ENCODE measurements around the gene AJAP1. TPM values are rescaled to one million over a fixed set of nuclear protein-coding genes. Genes with fewer than 3 reads are reported as not detected.

AJAP1 gene
- total and polyA plus RNA-seq, 2 of the 8 experiments (the other 6 are each of a cell fraction or from before 2014, with no cell fraction given): 1.9 to 6.2 TPM

GRCh38 chr1:4661595-4661917 is 7.1 kb downstream of the AJAP1 start (continued):
- TF ChIP-seq, protein P1, sequence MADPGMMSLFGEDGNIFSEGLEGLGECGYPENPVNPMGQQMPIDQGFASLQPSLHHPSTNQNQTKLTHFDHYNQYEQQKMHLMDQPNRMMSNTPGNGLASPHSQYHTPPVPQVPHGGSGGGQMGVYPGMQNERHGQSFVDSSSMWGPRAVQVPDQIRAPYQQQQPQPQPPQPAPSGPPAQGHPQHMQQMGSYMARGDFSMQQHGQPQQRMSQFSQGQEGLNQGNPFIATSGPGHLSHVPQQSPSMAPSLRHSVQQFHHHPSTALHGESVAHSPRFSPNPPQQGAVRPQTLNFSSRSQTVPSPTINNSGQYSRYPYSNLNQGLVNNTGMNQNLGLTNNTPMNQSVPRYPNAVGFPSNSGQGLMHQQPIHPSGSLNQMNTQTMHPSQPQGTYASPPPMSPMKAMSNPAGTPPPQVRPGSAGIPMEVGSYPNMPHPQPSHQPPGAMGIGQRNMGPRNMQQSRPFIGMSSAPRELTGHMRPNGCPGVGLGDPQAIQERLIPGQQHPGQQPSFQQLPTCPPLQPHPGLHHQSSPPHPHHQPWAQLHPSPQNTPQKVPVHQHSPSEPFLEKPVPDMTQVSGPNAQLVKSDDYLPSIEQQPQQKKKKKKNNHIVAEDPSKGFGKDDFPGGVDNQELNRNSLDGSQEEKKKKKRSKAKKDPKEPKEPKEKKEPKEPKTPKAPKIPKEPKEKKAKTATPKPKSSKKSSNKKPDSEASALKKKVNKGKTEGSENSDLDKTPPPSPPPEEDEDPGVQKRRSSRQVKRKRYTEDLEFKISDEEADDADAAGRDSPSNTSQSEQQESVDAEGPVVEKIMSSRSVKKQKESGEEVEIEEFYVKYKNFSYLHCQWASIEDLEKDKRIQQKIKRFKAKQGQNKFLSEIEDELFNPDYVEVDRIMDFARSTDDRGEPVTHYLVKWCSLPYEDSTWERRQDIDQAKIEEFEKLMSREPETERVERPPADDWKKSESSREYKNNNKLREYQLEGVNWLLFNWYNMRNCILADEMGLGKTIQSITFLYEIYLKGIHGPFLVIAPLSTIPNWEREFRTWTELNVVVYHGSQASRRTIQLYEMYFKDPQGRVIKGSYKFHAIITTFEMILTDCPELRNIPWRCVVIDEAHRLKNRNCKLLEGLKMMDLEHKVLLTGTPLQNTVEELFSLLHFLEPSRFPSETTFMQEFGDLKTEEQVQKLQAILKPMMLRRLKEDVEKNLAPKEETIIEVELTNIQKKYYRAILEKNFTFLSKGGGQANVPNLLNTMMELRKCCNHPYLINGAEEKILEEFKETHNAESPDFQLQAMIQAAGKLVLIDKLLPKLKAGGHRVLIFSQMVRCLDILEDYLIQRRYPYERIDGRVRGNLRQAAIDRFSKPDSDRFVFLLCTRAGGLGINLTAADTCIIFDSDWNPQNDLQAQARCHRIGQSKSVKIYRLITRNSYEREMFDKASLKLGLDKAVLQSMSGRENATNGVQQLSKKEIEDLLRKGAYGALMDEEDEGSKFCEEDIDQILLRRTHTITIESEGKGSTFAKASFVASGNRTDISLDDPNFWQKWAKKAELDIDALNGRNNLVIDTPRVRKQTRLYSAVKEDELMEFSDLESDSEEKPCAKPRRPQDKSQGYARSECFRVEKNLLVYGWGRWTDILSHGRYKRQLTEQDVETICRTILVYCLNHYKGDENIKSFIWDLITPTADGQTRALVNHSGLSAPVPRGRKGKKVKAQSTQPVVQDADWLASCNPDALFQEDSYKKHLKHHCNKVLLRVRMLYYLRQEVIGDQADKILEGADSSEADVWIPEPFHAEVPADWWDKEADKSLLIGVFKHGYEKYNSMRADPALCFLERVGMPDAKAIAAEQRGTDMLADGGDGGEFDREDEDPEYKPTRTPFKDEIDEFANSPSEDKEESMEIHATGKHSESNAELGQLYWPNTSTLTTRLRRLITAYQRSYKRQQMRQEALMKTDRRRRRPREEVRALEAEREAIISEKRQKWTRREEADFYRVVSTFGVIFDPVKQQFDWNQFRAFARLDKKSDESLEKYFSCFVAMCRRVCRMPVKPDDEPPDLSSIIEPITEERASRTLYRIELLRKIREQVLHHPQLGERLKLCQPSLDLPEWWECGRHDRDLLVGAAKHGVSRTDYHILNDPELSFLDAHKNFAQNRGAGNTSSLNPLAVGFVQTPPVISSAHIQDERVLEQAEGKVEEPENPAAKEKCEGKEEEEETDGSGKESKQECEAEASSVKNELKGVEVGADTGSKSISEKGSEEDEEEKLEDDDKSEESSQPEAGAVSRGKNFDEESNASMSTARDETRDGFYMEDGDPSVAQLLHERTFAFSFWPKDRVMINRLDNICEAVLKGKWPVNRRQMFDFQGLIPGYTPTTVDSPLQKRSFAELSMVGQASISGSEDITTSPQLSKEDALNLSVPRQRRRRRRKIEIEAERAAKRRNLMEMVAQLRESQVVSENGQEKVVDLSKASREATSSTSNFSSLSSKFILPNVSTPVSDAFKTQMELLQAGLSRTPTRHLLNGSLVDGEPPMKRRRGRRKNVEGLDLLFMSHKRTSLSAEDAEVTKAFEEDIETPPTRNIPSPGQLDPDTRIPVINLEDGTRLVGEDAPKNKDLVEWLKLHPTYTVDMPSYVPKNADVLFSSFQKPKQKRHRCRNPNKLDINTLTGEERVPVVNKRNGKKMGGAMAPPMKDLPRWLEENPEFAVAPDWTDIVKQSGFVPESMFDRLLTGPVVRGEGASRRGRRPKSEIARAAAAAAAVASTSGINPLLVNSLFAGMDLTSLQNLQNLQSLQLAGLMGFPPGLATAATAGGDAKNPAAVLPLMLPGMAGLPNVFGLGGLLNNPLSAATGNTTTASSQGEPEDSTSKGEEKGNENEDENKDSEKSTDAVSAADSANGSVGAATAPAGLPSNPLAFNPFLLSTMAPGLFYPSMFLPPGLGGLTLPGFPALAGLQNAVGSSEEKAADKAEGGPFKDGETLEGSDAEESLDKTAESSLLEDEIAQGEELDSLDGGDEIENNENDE (IDR thresholded peaks at IDR 0.05; ENCODE audit: insufficient replicate concordance, low read length): no peak
- no peak for TF ChIP-seq E2F6 (IDR thresholded peaks at IDR 0.05)
- TF ChIP-seq USF2 (IDR thresholded peaks at IDR 0.05; ENCODE audit: low read length): no peak
- TF ChIP-seq EP300 (IDR thresholded peaks at IDR 0.05; ENCODE audit: borderline replicate concordance in 1 of 2, low read depth in 2 of 2, low read length in 2 of 2): no peak
- TF ChIP-seq TAF1 (IDR thresholded peaks at IDR 0.05; ENCODE audit: low read depth, low read length): no peak
- no peak for TF ChIP-seq GABPA (IDR thresholded peaks at IDR 0.05; ENCODE audit: borderline replicate concordance, insufficient read depth, low read length)
- no peak for TF ChIP-seq BACH1 (IDR thresholded peaks at IDR 0.05; ENCODE audit: low read length)
- no peak for TF ChIP-seq EZH2 (IDR thresholded peaks at IDR 0.05; ENCODE audit: low read depth, low read length, severe bottlenecking)
- TF ChIP-seq BRCA1 (IDR thresholded peaks at IDR 0.05; ENCODE audit: low read depth, low read length): no peak
- TF ChIP-seq CHD2 (IDR thresholded peaks at IDR 0.05; ENCODE audit: low read length): no peak

All from H1 (cell line).